CD4-positive, alpha-beta T cell (primary cell): ENCODE measurements around the gene TYSND1. TPM values are rescaled to one million over a fixed set of nuclear protein-coding genes. Genes with fewer than 3 reads are reported as not detected.

ENCODE experiments used
- ATAC-seq: fragments of 200-7000 bp; cut with Tn5 transposase; one replicate; pipeline ENCODE4 v1.10.0; 2022; ENCODE audit warnings: mild to moderate bottlenecking; ENCODE audit not compliant: poor library complexity
- CTCF ChIA-PET: fragments of 350-600 bp; sonication (Branson Sonifier 250); formaldehyde crosslinking; loops from one replicate; lab custom pipeline; 2021; ENCODE audit warnings: antibody characterized with exemption, inconsistent platforms; lab: Charles Lee
- POLR2A ChIA-PET: fragments of 350-600 bp; sonication (Branson Sonifier 250); formaldehyde crosslinking; loops from one replicate; lab custom pipeline; 2021; ENCODE audit warnings: antibody characterized with exemption, inconsistent platforms; lab: Charles Lee
- DNase-seq, 14 experiments: peaks; one replicate each; pipeline ENCODE4 v3.0.0-alpha.2; 2013 to 2020; ENCODE audit warnings: mixed read lengths in 2 of 14
- H3K27ac ChIP-seq, 2 donors: one replicate each; pipeline versions ENCODE4 v1.5.1 to v1.7.0; 2013; ENCODE audit warnings: low read length in 2 of 2, low read depth in 1 of 2, mild to moderate bottlenecking in 1 of 2
- H3K27me3 ChIP-seq, 2 experiments: 1 replicate in 1 of 2; 2 replicates in 1 of 2; pipeline versions ENCODE4 v1.6.1 to v1.7.0; 2013; ENCODE audit warnings: low read length in 2 of 2, control low read depth in 1 of 2, mild to moderate bottlenecking in 1 of 2, moderate library complexity in 1 of 2; ENCODE audit not compliant: insufficient read depth in 2 of 2, control insufficient read depth in 1 of 2
- H3K36me3 ChIP-seq: one replicate; pipeline ENCODE4 v1.6.1; 2013; ENCODE audit warnings: low read length, control low read depth; ENCODE audit not compliant: insufficient read depth
- H3K4me1 ChIP-seq: one replicate; pipeline ENCODE4 v1.6.1; 2013; ENCODE audit warnings: low read length, control low read depth; ENCODE audit not compliant: insufficient read depth
- H3K4me3 ChIP-seq: one replicate; pipeline ENCODE4 v1.5.1; 2013; ENCODE audit warnings: mild to moderate bottlenecking, low read length, moderate library complexity
- H3K9me3 ChIP-seq, 2 experiments: 1 replicate in 1 of 2; 2 replicates in 1 of 2; pipeline versions ENCODE4 v1.6.1 to v1.7.0; 2013; ENCODE audit warnings: low read length in 2 of 2, mild to moderate bottlenecking in 2 of 2, control low read depth in 1 of 2, moderate library complexity in 1 of 2; ENCODE audit not compliant: control insufficient read depth in 1 of 2, insufficient read depth in 1 of 2
- H3K27ac Mint-ChIP-seq: one replicate; pipeline ENCODE4 v1.8.0; 2020; ENCODE audit warnings: mixed read lengths
- H3K27me3 Mint-ChIP-seq: one replicate; pipeline ENCODE4 v1.8.0; 2021; ENCODE audit warnings: mixed read lengths
- H3K36me3 Mint-ChIP-seq: one replicate; pipeline ENCODE4 v1.8.0; 2021; ENCODE audit warnings: low read depth, mixed read lengths
- H3K4me1 Mint-ChIP-seq: one replicate; pipeline ENCODE4 v1.8.0; 2021; ENCODE audit warnings: low read depth, mixed read lengths
- H3K4me3 Mint-ChIP-seq: one replicate; pipeline ENCODE4 v1.8.0; 2020; ENCODE audit warnings: mild to moderate bottlenecking, mixed read lengths
- H3K9me3 Mint-ChIP-seq: one replicate; pipeline ENCODE4 v1.8.0; 2020; ENCODE audit warnings: mixed read lengths
- intact Hi-C, 2 experiments: fragments of 100-400 bp; cut with DNase I in 1 of 2; cut with micrococcal nuclease in 1 of 2; formaldehyde crosslinking; loops; one replicate each; pipeline versions ENCODE4 v1.15.1 to v1.9.0; 2023 to 2025; cut with DNase I, micrococcal nuclease
- total RNA-seq, 174 experiments: library from RNA in 2 of 174; stranded (reverse) in 2 of 174; gene quantifications; one replicate each; pipeline ENCODE4 v1.2.3 and lab custom pipeline; 2021 to 2026
- TF ChIP-seq, protein P1 (sequence below): fragments of 200-600 bp; IDR thresholded peaks from one replicate; pipeline ENCODE4 v1.8.0; 2022; ENCODE audit warnings: antibody characterized with exemption, mild to moderate bottlenecking

The TYSND1 gene
- total RNA-seq, 2 experiments from 2014 or later = 12.6 to 13.0 TPM

GRCh38 chr10:70192326-70192968 is 45.9 kb upstream of the TYSND1 start:
- intact Hi-C loops = no loop called here
- no peaks in the 10 kb centered on the region for H3K9me3 ChIP-seq
- no peaks in the 10 kb centered on the region for H3K9me3 Mint-ChIP-seq
- ChIA-PET CTCF (no interaction called here), POLR2A (no interaction called here)
- H3K27ac Mint-ChIP-seq = no peak overlapping the region
- H3K27me3 Mint-ChIP-seq = no peaks in the 10 kb centered on the region
- H3K4me3 ChIP-seq = no peak overlapping the region
- H3K36me3 Mint-ChIP-seq = peaks cover 7% of the 10 kb centered on the region
- DNase-seq (no peak), ATAC-seq (no peak)
- H3K4me1 Mint-ChIP-seq = peaks cover 5% of the 10 kb centered on the region
- TF ChIP-seq, protein P1, sequence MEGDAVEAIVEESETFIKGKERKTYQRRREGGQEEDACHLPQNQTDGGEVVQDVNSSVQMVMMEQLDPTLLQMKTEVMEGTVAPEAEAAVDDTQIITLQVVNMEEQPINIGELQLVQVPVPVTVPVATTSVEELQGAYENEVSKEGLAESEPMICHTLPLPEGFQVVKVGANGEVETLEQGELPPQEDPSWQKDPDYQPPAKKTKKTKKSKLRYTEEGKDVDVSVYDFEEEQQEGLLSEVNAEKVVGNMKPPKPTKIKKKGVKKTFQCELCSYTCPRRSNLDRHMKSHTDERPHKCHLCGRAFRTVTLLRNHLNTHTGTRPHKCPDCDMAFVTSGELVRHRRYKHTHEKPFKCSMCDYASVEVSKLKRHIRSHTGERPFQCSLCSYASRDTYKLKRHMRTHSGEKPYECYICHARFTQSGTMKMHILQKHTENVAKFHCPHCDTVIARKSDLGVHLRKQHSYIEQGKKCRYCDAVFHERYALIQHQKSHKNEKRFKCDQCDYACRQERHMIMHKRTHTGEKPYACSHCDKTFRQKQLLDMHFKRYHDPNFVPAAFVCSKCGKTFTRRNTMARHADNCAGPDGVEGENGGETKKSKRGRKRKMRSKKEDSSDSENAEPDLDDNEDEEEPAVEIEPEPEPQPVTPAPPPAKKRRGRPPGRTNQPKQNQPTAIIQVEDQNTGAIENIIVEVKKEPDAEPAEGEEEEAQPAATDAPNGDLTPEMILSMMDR = no peak
- peaks cover 5% of the 10 kb centered on the region for H3K4me1 ChIP-seq
- no peak overlapping the region for H3K27ac ChIP-seq
- H3K36me3 ChIP-seq = no peaks in the 10 kb centered on the region
- H3K4me3 Mint-ChIP-seq = no peak overlapping the region
- no peaks in the 10 kb centered on the region for H3K27me3 ChIP-seq

DNA sequence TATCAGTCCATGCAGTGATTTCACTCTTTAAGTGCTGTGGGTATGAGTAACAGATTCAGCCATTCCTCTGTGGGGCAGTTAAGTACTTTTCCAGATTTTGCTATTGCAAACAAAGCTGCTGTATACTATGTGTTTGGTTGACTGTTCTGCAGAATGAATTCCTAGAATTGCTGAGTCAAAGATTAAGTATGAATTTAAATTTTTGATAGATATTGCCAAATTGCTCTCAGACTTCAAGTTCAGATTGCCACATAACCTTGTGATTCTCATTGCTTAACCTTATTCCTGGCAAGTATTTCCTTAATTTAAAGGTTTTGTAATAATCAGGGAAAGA is 45.4 kb upstream of the TYSND1 start:
- H3K27ac Mint-ChIP-seq = no peak overlapping the region
- H3K27me3 Mint-ChIP-seq = no peaks in the 10 kb centered on the region
- H3K27ac ChIP-seq = no peak overlapping the region
- ATAC-seq = no peak
- H3K9me3 ChIP-seq = no peaks in the 10 kb centered on the region
- peaks cover under 1% of the 10 kb centered on the region for H3K4me1 Mint-ChIP-seq
- H3K27me3 ChIP-seq = no peaks in the 10 kb centered on the region
- POLR2A ChIA-PET = no interaction called here
- no peak overlapping the region for H3K4me3 ChIP-seq
- peaks cover 2% of the 10 kb centered on the region for H3K36me3 Mint-ChIP-seq
- TF ChIP-seq, protein P1 = no peak
- CTCF ChIA-PET = no interaction called here
- H3K4me1 ChIP-seq = no peaks in the 10 kb centered on the region
- H3K4me3 Mint-ChIP-seq = no peak overlapping the region
- intact Hi-C loops = no loop called here
- no peaks in the 10 kb centered on the region for H3K36me3 ChIP-seq
- no peaks in the 10 kb centered on the region for H3K9me3 Mint-ChIP-seq
- no peak for DNase-seq

DNA sequence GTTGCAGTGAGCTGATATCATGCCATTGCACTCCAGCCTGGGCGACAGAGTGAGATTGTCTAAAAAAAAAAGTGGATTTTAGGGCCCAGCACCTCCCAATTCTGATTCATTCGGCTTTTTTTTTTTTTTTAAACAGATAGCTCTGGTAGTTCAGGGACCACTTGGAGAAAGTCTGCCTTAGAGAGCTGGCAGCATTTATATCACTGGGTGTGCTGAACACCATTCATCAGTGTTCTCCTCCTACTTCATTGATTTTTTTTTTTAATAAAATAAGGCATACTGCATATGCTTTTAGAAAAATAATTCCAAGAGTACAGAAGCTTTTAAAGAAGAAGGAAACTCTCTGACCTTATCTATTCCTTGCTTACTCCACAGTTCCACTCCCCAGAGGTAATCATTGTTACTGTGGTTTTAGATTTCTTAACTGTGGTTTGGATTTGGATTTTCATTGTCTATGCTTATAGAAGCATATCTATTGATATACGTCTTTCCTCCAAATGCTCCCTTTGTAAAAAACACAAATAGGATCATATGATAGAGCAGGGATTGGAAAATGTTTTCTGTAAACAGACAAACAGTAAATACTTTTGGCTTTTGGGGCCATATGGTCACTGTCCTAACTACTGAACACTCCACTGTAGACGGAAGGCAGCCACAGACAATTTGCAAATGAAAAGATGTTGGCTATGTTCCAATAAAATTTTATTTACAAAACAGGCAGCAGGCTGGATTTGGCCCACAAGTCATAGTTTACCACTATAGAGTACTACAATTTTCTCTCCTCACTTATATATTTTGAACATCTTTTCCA is 44.9 kb upstream of the TYSND1 start:
- no peak overlapping the region for H3K4me3 Mint-ChIP-seq

More for the DNA sequence above, 44.9 kb upstream of the TYSND1 start:
- H3K27me3 Mint-ChIP-seq = no peaks in the 10 kb centered on the region
- no peaks in the 10 kb centered on the region for H3K9me3 ChIP-seq
- no peaks in the 10 kb centered on the region for H3K27me3 ChIP-seq
- no peak for DNase-seq
- H3K4me1 Mint-ChIP-seq = no peaks in the 10 kb centered on the region
- H3K36me3 ChIP-seq = no peaks in the 10 kb centered on the region
- TF ChIP-seq, protein P1 = no peak
- H3K27ac ChIP-seq = no peak overlapping the region
- H3K27ac Mint-ChIP-seq = no peak overlapping the region
- no peak for ATAC-seq
- POLR2A ChIA-PET = no interaction called here
- no peaks in the 10 kb centered on the region for H3K9me3 Mint-ChIP-seq
- H3K4me1 ChIP-seq = no peaks in the 10 kb centered on the region
- H3K4me3 ChIP-seq = no peak overlapping the region
- H3K36me3 Mint-ChIP-seq = no peaks in the 10 kb centered on the region
- CTCF ChIA-PET = no interaction called here
- intact Hi-C loops = no loop called here
